BE2C (cell line): ENCODE data around the gene ST6GALNAC3.

ENCODE experiments used
- DNase-seq: peaks from one replicate; pipeline ENCODE4 v3.0.0-alpha.2; 2020
- H3K27me3 ChIP-seq: fragments of 250-450 bp; sonication (Bioruptor Pico); 2 replicates; pipeline ENCODE4 v1.5.1; 2020; ENCODE audit warnings: mild to moderate bottlenecking
- H3K36me3 ChIP-seq: fragments of 250-450 bp; sonication (Bioruptor Pico); 2 replicates; pipeline ENCODE4 v1.5.1; 2020; ENCODE audit warnings: mild to moderate bottlenecking
- H3K4me1 ChIP-seq: fragments of 250-450 bp; sonication (Bioruptor Pico); 2 replicates; pipeline ENCODE4 v1.5.1; 2020
- H3K4me3 ChIP-seq: 2 replicates; pipeline ENCODE4 v1.5.1; 2011; ENCODE audit warnings: low read depth, low read length
- H3K9me3 ChIP-seq: fragments of 250-450 bp; sonication (Bioruptor Pico); 2 replicates; pipeline ENCODE4 v1.5.1; 2020
- CTCF ChIP-seq: IDR thresholded peaks from 2 replicates; pipeline ENCODE4 v1.5.1; 2012; ENCODE audit warnings: mild to moderate bottlenecking, low read depth, low read length

The ST6GALNAC3 gene

GRCh38 chr1:76677416-76678405, 603.2 kb downstream of the ST6GALNAC3 start:
- no peak for DNase-seq
- Histone ChIP-seq H3K4me1 (no peaks in the 10 kb centered on the region), H3K27me3 (no peaks in the 10 kb centered on the region), H3K4me3 (no peak overlapping the region), H3K9me3 (no peaks in the 10 kb centered on the region), H3K36me3 (no peaks in the 10 kb centered on the region)
- TF ChIP-seq CTCF = no peak

GRCh38 chr1:76679534-76680152, 605.1 kb downstream of the ST6GALNAC3 start:
- no peaks in the 10 kb centered on the region for H3K27me3 ChIP-seq
- H3K36me3 ChIP-seq = no peaks in the 10 kb centered on the region
- no peak overlapping the region for H3K4me3 ChIP-seq
- no peaks in the 10 kb centered on the region for H3K4me1 ChIP-seq
- TF ChIP-seq CTCF = no peak
- DNase-seq = no peak
- no peaks in the 10 kb centered on the region for H3K9me3 ChIP-seq

GRCh38 chr1:76680651-76681050, 606.1 kb downstream of the ST6GALNAC3 start:
- H3K36me3 ChIP-seq = no peaks in the 10 kb centered on the region
- H3K4me1 ChIP-seq = no peaks in the 10 kb centered on the region
- TF ChIP-seq CTCF = no peak

GRCh38 chr1:76682138-76682537, 607.6 kb downstream of the ST6GALNAC3 start:
- TF ChIP-seq CTCF = no peak

More at GRCh38 chr1:76680651-76681050, 606.1 kb downstream of the ST6GALNAC3 start:
- Histone ChIP-seq H3K4me3 (no peak overlapping the region), H3K9me3 (no peaks in the 10 kb centered on the region), H3K27me3 (no peaks in the 10 kb centered on the region)
- no peak for DNase-seq

More at GRCh38 chr1:76682138-76682537, 607.6 kb downstream of the ST6GALNAC3 start:
- Histone ChIP-seq H3K36me3 (no peaks in the 10 kb centered on the region), H3K4me1 (no peaks in the 10 kb centered on the region), H3K4me3 (no peak overlapping the region), H3K9me3 (no peaks in the 10 kb centered on the region), H3K27me3 (no peaks in the 10 kb centered on the region)
- no peak for DNase-seq
